ENCODE measurements around the gene JAG2.

Gene JAG2

DNA sequence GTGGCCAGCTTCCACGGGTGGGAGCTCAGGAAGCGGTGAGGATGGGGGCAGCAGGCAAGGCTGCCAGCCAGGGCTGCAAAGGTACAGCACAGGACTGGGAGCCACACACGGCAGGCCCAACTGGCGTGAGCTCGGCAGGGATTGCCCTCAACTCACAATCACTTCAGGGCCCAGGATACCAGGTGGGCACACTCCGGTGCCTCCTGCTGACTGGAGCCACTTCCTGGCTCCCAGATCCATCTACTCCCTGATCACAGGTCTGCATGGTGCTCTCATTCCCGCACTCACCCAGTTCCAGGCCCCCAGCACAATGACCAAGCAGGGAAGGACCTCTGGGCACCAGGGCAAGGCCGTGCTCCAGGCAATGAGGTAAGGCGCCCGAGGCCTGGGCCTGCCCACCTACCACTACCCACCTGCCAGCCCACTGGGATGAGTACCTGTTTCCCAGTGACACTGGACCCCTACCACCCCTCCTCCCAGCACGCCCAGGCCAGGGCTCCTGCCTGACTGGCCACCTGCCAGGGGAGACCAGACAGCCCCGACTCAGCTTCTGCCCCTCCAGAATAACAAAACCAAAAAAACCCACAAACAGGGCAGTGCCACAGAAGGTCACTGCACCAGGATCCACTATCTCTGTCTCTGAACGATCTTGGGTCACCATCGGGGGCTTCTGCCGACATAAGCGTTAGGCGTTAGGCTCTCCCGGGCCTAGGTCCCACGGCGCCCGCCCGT lies 1.8 kb downstream of the JAG2 start:
- no peak for DNase-seq

GRCh38 chr14:105165761-105166485 lies 2.7 kb downstream of the JAG2 start:
- DNase-seq, result no peak

DNA sequence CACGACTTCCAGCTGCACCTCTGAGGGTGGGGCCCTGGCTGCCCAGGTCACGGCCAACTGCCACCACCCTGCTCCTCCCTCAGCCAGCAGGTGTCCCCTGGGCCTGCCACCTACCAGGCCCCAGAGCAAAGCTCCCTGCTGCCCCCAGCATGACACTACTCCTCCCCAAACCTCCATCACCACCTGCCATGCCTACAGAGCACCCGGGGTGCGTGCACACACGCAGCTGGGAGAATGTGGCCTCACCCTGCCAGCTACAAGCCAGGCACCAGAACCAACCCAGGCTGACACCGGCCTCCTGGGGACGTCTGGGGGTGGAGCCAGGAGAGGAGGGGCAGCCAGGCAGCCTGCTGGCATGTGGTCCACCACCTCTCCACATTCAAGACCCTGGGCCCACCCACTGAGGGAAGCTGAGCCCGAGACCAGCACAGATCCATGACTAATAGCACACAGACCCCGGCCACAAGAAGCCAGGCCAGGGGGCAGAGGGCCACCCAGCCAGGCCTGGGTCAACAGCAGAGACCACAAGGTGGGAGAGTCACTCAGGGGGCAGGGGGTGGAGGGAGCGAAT lies 3.4 kb downstream of the JAG2 start:
- no peak for DNase-seq

DNA sequence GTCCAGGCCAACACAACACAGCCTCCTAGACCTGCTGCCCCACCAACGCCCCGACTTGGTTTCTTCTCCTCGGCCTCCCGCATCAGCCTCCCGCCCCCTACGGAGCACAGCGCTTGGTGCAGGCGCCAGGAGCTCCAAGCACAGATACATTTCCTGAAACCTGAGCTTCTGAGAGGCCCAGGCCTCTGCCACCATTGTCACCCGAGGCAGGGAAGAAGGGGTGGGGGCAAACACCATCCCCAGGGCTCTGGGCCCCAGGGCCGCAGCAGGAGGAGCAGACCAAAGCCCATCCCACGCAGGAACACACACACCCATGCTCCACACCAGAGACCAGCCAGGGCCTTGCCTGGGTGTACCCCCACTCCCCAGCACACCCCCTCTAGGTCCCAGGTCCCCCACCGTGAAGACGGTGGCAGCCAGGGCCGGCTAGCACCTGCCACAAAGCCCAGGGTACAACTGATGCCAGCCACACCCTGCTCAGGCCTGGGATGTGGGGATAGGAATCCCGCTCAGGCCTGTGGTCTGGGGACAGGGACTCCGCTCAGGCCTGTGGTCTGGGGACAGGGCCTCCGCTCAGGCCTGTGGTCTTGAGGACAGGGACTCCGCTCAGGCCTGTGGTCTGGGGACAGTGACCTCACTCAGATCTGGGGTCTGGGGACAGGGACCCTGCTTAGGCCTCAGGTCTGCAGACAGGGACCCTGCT lies 5.4 kb downstream of the JAG2 start:
- no peak for DNase-seq

DNA sequence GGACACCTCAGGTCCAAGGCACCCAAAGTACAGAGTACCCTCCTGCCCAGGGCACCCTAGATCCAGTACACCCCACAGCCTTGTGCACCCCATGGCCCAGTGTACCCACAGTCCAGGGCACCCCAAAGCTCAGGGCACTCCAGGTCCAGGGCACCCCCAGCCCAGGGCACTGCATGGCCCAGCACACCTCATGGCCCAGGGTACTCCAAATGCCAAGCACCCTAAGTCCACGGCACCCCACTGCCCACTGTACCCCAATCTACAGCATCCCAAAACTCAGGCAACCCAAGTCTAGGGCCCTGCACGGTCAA lies 6.0 kb downstream of the JAG2 start:
- DNase-seq, result no peak

GRCh38 chr14:105161964-105162668 lies 6.5 kb downstream of the JAG2 start:
- DNase-seq, result peak in 14 of 58 donors; percentile 8 to 58 (median 24)

- DNase-seq, result no peak
Measured at GRCh38 chr14:105161309-105161708, 7.3 kb downstream of the JAG2 start.

GRCh38 chr14:105160776-105161175 lies 7.8 kb downstream of the JAG2 start:
- DNase-seq, result no peak

- no peak for DNase-seq
Measured at GRCh38 chr14:105159344-105159743, 9.2 kb downstream of the JAG2 start.

GRCh38 chr14:105158794-105159193 lies 9.8 kb downstream of the JAG2 start:
- DNase-seq, result no peak

DNA sequence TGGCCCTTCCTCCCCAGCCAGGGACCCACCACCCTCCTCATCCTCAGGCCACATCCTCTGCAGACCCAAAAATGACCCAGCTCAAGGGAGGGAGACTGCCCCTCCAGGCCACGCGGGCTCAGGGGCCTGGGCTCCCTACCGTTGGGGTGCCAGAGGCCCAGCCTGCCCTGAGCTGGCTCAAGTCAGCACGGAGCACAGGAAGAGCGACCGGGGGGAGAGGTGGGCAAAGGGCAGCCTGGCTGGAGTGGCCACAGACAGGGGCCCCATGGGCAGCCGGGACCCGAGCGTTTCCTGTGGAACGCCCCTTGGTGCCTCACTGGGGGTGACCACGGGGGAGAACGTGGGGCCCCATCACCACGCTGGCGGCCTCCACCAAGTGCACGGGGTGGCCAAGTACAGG lies 10.7 kb downstream of the JAG2 start:
- DNase-seq, result no peak

GRCh38 chr14:105156414-105157375 lies 11.9 kb downstream of the JAG2 start:
- no peak for DNase-seq

- DNase-seq, result no peak
Measured at GRCh38 chr14:105155681-105156413, 12.7 kb downstream of the JAG2 start.

DNA sequence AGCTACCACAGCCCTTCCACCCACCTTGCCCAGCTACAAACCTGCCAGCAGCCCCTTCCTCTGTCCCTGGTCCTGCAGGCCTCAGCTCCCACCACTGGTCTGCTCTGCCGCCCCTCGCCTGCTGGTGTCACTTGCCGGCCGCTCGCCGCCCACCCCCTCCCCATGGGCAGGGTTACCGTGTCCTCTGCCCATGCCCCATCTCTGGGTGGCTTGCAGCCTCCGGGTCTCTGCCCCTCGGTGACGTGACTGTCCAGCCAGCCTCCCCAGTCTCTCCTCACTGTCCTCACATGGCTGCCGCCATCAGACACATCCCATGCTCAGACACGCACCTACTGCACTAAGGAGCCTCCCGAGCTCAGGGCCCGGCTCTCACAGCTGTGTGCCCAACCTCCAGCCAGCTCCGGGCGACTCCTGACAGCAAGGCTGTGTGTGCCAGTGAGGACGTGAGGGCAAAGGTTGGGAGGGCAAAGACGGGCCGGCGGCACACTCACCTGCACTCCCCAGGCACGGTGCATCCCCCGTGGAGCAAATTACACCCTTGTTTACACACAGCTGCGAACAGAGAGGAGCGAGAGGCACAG lies 13.4 kb downstream of the JAG2 start:
- no peak for DNase-seq

- no peak for DNase-seq
Measured at GRCh38 chr14:105154476-105154871, 14.1 kb downstream of the JAG2 start.

DNA sequence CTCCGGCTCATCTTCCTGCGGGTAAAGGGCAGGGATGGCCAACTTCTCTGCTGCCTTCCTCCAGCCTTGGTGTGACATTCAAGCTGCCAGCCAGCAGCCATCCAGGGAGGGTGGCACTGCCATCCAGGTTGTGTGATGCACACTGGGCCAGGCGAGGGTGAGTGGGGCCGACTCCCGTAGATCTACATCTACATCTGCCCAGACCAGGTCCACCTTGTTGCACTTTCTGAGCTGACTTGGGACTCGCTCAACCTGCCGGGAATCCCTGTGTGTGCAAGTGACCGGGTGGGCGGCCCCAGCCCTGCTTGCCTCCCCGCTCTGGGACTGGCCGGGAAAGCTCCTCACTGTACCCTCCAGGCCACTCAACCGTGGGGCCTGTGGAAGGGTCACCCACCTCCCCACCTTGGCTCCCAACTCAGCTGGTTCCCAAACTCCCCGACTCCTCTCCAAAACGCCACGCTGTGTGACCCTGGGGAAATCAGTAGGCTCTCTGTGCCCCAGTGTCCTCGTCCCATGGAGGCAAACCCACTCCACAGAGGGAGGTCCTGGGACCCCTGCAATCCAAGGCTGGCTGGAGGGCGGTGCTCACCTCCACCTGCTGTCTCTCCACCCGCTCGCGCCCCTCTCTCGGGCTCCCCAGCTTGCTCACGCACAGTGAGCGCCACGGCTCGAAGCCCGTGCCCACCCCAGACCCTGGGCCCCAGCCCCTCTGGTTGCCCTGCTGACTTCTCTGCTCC lies 14.7 kb downstream of the JAG2 start:
- DNase-seq, result no peak

DNA sequence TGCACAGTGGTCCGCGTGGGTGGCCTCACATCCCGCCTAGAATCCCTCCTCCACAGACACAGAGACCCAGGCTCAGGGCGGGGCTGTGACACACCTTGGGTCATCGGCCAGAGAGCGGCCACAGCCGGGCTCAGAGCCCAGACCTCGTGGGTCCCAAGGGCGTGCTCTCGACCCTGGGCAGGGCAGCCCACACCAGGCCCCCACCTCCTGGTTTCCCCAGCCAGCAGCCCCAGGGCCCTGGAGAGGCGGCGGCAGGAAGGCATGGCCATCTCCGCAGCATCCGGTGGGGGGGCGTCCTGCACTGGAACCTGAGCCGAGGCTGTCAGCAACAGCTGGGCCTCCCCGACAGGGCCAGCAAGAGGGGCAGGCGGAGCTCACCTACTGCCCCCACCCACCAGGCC lies 15.2 kb downstream of the JAG2 start:
- DNase-seq, result no peak

DNA sequence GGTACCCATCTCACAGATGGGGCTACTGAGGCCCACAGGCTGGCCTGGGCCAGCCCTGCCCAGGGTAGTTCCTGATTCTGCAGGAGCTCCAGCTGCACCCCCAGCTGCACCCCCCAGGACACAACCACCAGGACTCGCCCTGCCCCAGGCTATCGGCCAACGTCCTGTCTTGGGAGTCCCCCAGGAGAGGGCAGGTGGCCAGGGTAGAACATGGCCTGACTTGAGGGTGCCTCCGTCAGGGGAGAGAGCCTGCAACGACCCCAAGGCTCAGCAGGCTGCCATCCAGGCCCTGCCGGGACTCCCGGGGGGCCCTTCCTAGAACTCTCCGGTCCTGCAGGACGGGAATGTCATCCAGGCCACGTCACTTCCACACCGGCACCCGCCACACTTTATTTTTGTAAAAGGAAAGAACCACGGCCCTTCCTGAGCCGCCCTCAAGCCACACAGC lies 15.8 kb downstream of the JAG2 start:
- no peak for DNase-seq

All from anterior cingulate cortex (tissue), 58 donors.